Measurements from ENCODE around the gene PCNT.

- TF ChIP-seq CTCF (IDR thresholded peaks at IDR 0.05) (no peak), EZH2 (IDR thresholded peaks at IDR 0.05; ENCODE audit: borderline replicate concordance, insufficient read depth, low read depth, low read length, poor library complexity, severe bottlenecking) (no peak)
These were observed 32.4 kb upstream of the PCNT start for GRCh38 chr21:46291561-46291960.

All from B cell (primary cell).